K562 (cell line): ENCODE results near the gene NRXN2. TPM values are rescaled to one million over a fixed set of nuclear protein-coding genes. Genes with fewer than 3 reads are reported as not detected.

Experiments
- ATF7 ChIP-seq: fragments of 450-650 bp; IDR thresholded peaks from 2 replicates; pipeline ENCODE4 v1.7.1; 2014; ENCODE audit warnings: mild to moderate bottlenecking, moderate library complexity
- BDP1 ChIP-seq: IDR thresholded peaks from 3 replicates; pipeline ENCODE4 v1.6.1; 2011; ENCODE audit not compliant: insufficient read length, insufficient read depth
- CHD4 ChIP-seq: fragments of 200-600 bp; sonication (generic); IDR thresholded peaks from 3 replicates; pipeline ENCODE4 v1.6.1; 2012; ENCODE audit warnings: low read depth, mild to moderate bottlenecking, mixed read lengths, low read length, inconsistent platforms; ENCODE audit not compliant: insufficient read depth, insufficient replicate concordance, poor library complexity, severe bottlenecking
- CLOCK ChIP-seq: fragments of 250-450 bp; sonication (Bioruptor Pico); IDR thresholded peaks from 2 replicates; pipeline ENCODE4 v1.4.0; 2020; ENCODE audit warnings: mild to moderate bottlenecking, moderate library complexity, borderline replicate concordance
- ELF2 ChIP-seq: fragments of 250-450 bp; sonication (Bioruptor Pico); IDR thresholded peaks from 2 replicates; pipeline ENCODE4 v1.5.0; 2021; ENCODE audit warnings: mild to moderate bottlenecking
- FOXM1 ChIP-seq, 2 experiments: fragments of 450-650 bp in 1 of 2; sonication (generic) in 1 of 2; formaldehyde crosslinking in 1 of 2; IDR thresholded peaks; 2 replicates each; pipeline versions ENCODE4 v1.6.1 to v1.9.0; 2017 to 2022; ENCODE audit warnings: low read depth in 2 of 2, mild to moderate bottlenecking in 2 of 2, missing genetic modification reagents in 1 of 2, moderate library complexity in 1 of 2
- GABPA ChIP-seq: fragments of 200-800 bp; sonication (Bioruptor generic); conservative IDR thresholded peaks from 2 replicates; pipeline ENCODE4 v1.6.1; 2016; ENCODE audit warnings: low read depth, missing genetic modification characterization, missing compliant biosample characterization
- HMGN3 ChIP-seq: IDR thresholded peaks from 2 replicates; pipeline ENCODE4 v1.6.1; 2011; ENCODE audit warnings: borderline replicate concordance, low read depth, mild to moderate bottlenecking, mixed read lengths, low read length; ENCODE audit not compliant: insufficient read length; ENCODE audit errors: extremely low read depth
- KAT7 ChIP-seq: sonication (generic); formaldehyde crosslinking; IDR thresholded peaks from 2 replicates; pipeline ENCODE4 v1.8.0; 2022; ENCODE audit warnings: missing genetic modification reagents, mild to moderate bottlenecking, borderline replicate concordance
- KDM2B ChIP-seq: fragments of 250-450 bp; sonication (Bioruptor Pico); IDR thresholded peaks from 2 replicates; pipeline ENCODE4 v1.8.0; 2021; ENCODE audit warnings: mild to moderate bottlenecking, moderate library complexity
- NCOA1 ChIP-seq: fragments of 450-650 bp; IDR thresholded peaks from 2 replicates; pipeline ENCODE4 v1.6.1; 2016; ENCODE audit warnings: low read depth
- RFX5 ChIP-seq: IDR thresholded peaks from 2 replicates; pipeline ENCODE4 v1.6.1; 2011; ENCODE audit warnings: low read depth, mild to moderate bottlenecking, improper control_type of control experiment, low read length
- SREBF1 ChIP-seq: fragments of 150-350 bp; IDR thresholded peaks from 2 replicates; pipeline ENCODE4 v1.6.1; 2014; ENCODE audit warnings: antibody characterized with exemption, low read depth, low read length, borderline replicate concordance
- TRIM28 ChIP-seq: fragments of 450-650 bp; IDR thresholded peaks from 2 replicates; pipeline ENCODE4 v1.6.1; 2017
- ZNF134 ChIP-seq: fragments of 250-450 bp; sonication (Bioruptor Pico); conservative IDR thresholded peaks from 2 replicates; pipeline ENCODE4 v1.4.0; 2020
- ZNF282 ChIP-seq: sonication (generic); formaldehyde crosslinking; IDR thresholded peaks from 2 replicates; pipeline ENCODE4 v1.8.1; 2023; ENCODE audit warnings: missing genetic modification reagents
- polyA plus RNA-seq, 8 experiments: library from polyadenylated mRNA; depleted of rRNA in 4 of 8; stranded (reverse) in 5 of 8; unstranded in 3 of 8; fragments of >200 nt; fragmentation: Nextera tagmentation in 2 of 8; fragmentation: Illumina TruSeq in 1 of 8; extraction: Ambion mirVana in 2 of 8; extraction: Trizol in 1 of 8; gene quantifications; 2 replicates each; pipeline versions ENCODE4 v1.2.1 to v1.2.3, GENCODE V29; 2011 to 2014; ENCODE audit warnings: inconsistent platforms in 1 of 8, missing spikeins in 1 of 8
- total RNA-seq, 7 experiments: library from RNA; depleted of rRNA in 6 of 7; stranded (reverse); fragments of >200 nt in 6 of 7; fragmentation: Illumina TruSeq in 2 of 7; extraction: Trizol in 2 of 7; gene quantifications; 2 replicates each; pipeline versions ENCODE4 v1.2.1 to v1.2.3, GENCODE V29; 2011 to 2021; ENCODE audit warnings: low replicate concordance in 1 of 7
- TF ChIP-seq, protein P1 (sequence below): sonication (generic); formaldehyde crosslinking; IDR thresholded peaks from 2 replicates; pipeline ENCODE4 v1.8.1; 2023; ENCODE audit warnings: mild to moderate bottlenecking, missing genetic modification reagents
- TF ChIP-seq, protein P2 (sequence below): fragments of 250-450 bp; sonication (Bioruptor Pico); IDR thresholded peaks from 2 replicates; pipeline ENCODE4 v1.8.0; 2021; ENCODE audit warnings: moderate library complexity, mild to moderate bottlenecking, inconsistent platforms
- TF ChIP-seq, protein P3 (sequence below): fragments of 200-400 bp; formaldehyde crosslinking; IDR thresholded peaks from 2 replicates; pipeline ENCODE4 v1.6.1; 2017; ENCODE audit warnings: mild to moderate bottlenecking, low read depth, low read length, moderate library complexity

The NRXN2 gene
- total and polyA plus RNA-seq, 9 of the 15 experiments (the other 6 are each of a cell fraction or from before 2014, with no cell fraction given): 0.07 to 0.47 (median 0.15) TPM; not detected in 4

DNA sequence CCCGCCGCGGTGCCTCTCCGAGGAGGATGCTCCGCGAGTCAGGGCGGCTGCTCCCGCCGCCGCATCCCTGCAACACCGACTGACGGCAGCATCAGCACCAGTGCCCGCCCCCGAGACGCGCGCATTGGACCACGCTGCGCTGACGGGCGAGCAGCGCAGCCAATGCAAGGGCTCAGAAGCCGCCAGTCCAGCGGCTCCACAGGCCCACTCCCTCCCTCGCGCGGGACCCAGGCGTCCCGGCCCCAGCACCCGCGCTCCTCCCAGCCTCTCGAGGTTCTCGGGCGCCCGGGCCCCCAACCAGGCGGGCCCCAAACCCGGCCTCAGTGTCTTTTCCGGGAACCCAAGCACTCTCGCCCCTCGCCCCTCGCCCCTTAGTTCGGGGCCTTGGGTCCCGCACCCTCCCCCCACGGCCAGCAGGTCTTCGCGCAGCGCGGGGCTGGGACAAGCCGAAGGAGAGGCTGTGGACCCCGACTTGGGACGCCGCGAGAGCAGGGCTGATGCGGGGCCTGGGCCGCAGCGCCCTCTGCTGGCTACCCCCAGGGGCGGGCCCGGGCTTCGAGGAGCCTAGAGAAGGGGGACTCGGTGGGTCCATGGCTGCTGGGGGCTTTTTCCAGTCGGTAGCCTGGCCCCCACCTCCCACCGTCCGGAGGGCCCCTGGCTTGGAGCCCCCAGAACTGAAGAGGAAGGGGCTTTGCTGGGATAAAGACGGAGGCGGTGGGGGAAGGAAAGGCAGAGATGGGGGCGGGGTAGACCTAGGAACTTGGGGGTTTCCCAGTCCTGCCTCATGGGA lies at the start of gene NRXN2 (continued):
- TF ChIP-seq HMGN3: no peak
- TF ChIP-seq ZNF282 (CRISPR knock-in tag): no peak
- TF ChIP-seq SREBF1: no peak
- no peak for TF ChIP-seq NCOA1
- no peak for TF ChIP-seq CLOCK (CRISPR knock-in tag)
- peak; percentile 75; the same call in 1 of the 2 replicates for TF ChIP-seq KDM2B (CRISPR knock-in tag)
- TF ChIP-seq, protein P1, sequence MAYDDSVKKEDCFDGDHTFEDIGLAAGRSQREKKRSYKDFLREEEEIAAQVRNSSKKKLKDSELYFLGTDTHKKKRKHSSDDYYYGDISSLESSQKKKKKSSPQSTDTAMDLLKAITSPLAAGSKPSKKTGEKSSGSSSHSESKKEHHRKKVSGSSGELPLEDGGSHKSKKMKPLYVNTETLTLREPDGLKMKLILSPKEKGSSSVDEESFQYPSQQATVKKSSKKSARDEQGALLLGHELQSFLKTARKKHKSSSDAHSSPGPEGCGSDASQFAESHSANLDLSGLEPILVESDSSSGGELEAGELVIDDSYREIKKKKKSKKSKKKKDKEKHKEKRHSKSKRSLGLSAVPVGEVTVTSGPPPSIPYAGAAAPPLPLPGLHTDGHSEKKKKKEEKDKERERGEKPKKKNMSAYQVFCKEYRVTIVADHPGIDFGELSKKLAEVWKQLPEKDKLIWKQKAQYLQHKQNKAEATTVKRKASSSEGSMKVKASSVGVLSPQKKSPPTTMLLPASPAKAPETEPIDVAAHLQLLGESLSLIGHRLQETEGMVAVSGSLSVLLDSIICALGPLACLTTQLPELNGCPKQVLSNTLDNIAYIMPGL (CRISPR knock-in tag): no peak
- TF ChIP-seq CHD4: no peak
- no peak for TF ChIP-seq TRIM28
- no peak for TF ChIP-seq ELF2 (CRISPR knock-in tag)
- no peak for TF ChIP-seq GABPA
- no peak for TF ChIP-seq ZNF134 (CRISPR knock-in tag)
- no peak for TF ChIP-seq RFX5
- TF ChIP-seq, protein P2, sequence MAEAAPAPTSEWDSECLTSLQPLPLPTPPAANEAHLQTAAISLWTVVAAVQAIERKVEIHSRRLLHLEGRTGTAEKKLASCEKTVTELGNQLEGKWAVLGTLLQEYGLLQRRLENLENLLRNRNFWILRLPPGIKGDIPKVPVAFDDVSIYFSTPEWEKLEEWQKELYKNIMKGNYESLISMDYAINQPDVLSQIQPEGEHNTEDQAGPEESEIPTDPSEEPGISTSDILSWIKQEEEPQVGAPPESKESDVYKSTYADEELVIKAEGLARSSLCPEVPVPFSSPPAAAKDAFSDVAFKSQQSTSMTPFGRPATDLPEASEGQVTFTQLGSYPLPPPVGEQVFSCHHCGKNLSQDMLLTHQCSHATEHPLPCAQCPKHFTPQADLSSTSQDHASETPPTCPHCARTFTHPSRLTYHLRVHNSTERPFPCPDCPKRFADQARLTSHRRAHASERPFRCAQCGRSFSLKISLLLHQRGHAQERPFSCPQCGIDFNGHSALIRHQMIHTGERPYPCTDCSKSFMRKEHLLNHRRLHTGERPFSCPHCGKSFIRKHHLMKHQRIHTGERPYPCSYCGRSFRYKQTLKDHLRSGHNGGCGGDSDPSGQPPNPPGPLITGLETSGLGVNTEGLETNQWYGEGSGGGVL (CRISPR knock-in tag): no peak
- TF ChIP-seq KAT7 (CRISPR knock-in tag): no peak
- TF ChIP-seq BDP1: no peak
- TF ChIP-seq FOXM1 (IDR thresholded peaks at IDR 0.05; ENCODE audit: low read depth): no peak
- TF ChIP-seq FOXM1 (CRISPR knock-in tag; IDR thresholded peaks at IDR 0.05; ENCODE audit: low read depth): no peak
- TF ChIP-seq ATF7: 0 out of 2 replicates have a peak, but pooled peaks have one; percentile 27
- TF ChIP-seq, protein P3, sequence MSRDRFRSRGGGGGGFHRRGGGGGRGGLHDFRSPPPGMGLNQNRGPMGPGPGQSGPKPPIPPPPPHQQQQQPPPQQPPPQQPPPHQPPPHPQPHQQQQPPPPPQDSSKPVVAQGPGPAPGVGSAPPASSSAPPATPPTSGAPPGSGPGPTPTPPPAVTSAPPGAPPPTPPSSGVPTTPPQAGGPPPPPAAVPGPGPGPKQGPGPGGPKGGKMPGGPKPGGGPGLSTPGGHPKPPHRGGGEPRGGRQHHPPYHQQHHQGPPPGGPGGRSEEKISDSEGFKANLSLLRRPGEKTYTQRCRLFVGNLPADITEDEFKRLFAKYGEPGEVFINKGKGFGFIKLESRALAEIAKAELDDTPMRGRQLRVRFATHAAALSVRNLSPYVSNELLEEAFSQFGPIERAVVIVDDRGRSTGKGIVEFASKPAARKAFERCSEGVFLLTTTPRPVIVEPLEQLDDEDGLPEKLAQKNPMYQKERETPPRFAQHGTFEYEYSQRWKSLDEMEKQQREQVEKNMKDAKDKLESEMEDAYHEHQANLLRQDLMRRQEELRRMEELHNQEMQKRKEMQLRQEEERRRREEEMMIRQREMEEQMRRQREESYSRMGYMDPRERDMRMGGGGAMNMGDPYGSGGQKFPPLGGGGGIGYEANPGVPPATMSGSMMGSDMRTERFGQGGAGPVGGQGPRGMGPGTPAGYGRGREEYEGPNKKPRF: no peak
